Measurements from ENCODE around the gene R3HDM2.

R3HDM2 gene
- 4.5 to 25.4 (median 9.7) reads per million in 17 experiments for total RNA-seq

DNA sequence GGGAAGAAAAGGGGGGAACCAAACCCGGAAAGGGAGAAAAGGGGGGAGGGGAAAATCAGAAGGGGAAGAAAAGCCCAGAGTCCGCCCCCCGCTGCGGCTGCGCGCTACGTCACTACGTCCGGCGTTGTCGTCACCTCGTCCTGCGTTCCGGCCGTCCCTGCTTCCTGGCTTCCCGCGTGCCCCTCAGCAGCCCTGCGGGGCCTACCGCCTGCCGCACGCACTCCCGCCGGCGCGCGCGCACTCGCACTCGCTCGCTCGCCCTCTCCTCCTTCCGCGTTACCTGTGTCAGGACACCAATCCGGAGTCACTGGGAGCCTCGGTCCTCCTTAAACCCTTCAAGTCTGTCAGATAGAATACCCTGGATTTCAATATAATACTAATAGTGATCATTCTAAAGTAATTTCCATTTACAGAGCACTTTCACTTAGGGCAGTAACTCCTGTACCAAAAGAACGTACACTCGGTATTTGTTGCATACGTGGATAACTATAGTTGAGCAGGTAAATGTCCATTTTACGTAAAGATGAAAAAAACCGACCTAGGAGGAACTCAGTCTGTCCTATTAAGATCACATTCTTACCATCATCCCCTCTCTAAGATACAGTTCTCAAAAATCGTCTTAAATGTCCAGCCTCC is at the start of gene R3HDM2:
Gene R3HDM2, minus strand, starts transcription at position 113 of the 636 bp plus-strand sequence. CDS start 120,615 bp downstream, outside the sequence.
- DNase-seq = peak; percentile 97 to 98 (median 98)

DNA sequence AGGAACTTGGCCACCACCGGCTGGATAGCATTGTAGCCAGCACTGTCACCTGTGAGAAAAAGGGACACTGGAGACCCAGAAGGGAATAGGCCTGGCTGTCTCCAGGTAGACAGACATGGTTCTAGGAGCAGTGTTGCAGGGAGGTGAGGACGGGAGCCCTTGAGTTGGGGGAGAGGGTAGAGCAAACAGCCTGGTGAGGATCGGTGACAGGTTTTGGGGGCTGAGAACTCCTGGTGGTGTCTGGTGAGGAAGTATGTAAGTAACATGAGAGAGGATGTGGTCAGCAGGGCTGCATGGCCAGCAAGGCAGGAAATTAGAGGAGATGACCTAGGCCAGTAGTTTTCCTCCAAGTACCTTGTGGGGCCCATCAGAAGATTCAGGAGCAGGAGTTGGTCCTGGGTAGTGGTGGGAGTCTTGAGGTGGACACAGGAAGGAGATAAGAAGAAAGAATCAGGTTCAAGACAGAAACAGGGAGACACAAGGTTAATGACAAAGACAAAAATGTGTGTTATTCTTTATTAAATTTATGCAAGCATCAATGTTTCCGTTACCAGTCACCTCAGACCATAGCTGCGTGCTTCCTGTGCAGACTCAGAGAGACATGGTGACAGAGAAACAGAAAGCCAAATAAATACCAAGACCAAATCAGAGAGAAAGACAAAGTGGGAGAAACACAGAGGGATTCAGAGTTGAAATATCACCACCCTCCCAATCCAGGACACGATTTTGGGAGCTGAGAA is 48.7 kb upstream of the R3HDM2 start, which contains the start of gene ARHGAP9:
Gene ARHGAP9, minus strand, starts transcription at position 491 of the 740 bp plus-strand sequence. Its CDS starts 460 bp downstream, at position 31.
- peak in 3 of 4 experiments; percentile 51 to 57 (median 54) for DNase-seq

DNA sequence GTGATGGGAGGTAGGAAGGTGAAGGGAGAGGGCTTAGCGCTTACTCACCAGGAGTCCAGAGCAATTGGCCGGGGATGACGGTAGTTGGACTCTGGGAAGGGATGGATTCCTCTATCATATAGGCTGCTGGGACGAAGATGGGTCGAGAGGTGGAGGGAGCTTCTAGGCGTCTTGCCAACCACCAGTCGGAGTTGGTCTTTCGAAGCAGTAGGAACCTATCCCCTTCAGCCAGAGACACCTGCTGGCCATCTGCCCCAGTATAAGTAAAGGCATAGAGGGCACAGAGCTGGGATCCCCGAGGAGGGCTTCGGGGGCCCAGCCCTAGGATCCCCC is 48.2 kb upstream of the R3HDM2 start:
- no peak for DNase-seq

DNA sequence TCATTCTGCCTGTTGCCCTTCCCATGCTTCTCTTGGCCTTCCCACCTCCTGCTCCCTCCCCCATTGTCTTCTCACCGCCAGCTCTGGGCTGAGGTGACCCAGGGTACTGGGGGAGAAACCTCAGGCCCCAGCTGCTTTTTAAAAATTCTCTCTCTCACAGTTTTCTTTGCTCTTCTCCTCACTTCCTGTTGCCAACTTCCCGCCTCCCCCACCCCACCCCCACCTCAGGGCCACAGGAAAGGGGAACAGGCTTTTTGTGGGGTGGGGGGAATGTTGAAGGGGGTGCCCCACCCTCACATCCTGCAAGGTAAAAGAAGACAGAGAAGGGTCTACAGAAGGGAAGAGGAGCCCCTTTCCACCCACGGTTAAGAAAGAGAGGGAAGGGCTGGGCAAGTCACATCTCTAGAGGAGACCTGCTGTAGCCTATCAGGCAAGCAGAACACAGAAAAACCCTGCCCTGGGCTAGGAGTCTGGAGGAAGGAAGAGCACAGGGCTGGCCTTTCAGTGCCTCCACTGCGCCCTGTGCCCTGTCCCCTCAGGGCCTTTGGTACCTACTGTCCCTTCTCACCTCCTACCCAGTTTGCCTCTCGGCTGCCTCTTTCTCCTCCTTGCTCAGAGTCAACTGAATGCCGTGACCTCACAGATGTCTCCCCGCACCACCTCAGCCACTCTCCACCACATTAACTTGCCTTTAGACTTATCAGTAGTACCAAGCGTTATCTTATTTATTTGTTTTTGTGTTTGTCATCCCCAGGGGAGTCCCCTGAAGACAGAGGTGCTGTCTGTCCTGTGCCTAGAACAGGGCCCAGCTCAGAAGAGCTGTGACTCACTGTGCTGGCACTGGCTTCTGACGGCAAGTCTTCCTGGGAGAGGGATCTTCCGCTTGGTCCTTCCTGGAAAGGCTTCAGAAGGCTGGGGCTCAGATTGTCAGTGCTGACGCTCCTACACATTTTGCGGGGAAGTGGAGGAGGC is 47.2 kb upstream of the R3HDM2 start:
- DNase-seq = peak; percentile 76 to 88 (median 84)

DNA sequence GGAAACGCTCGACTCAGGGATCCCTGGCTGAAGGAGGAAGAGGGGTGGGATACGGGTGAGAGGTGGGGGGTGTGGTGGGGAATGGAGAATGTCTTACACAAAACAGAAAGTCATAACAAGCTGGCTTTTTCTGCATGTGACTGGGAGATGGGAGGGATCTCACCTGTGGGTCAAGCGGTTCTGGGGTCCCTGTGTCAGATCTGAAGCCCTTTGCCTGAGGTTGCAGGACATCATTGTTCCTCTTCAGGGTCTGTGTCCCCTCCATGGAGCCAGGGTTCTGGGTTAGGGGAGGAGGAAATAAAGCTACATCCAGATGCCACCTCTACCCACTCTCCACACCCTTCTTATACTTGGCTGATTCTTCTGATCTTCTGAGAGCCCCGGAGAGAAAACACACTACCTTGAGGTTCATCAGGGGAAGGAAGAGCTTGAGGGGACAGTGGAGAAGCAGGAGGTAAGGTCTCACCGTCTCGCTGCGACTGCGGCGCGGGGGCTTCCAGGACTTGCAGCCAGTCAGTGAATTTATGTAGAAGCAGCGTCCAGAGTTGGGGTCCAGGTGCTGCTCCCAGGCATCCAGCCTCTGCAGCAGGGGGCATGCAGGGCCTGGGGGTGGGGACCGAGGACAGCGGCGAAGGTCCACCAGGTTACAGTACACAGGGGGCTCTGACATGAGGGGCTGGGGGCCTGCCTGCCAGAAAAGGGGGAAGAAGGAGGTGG is 46.3 kb upstream of the R3HDM2 start:
- peak in 1 of 4 experiments; percentile 16 for DNase-seq

DNA sequence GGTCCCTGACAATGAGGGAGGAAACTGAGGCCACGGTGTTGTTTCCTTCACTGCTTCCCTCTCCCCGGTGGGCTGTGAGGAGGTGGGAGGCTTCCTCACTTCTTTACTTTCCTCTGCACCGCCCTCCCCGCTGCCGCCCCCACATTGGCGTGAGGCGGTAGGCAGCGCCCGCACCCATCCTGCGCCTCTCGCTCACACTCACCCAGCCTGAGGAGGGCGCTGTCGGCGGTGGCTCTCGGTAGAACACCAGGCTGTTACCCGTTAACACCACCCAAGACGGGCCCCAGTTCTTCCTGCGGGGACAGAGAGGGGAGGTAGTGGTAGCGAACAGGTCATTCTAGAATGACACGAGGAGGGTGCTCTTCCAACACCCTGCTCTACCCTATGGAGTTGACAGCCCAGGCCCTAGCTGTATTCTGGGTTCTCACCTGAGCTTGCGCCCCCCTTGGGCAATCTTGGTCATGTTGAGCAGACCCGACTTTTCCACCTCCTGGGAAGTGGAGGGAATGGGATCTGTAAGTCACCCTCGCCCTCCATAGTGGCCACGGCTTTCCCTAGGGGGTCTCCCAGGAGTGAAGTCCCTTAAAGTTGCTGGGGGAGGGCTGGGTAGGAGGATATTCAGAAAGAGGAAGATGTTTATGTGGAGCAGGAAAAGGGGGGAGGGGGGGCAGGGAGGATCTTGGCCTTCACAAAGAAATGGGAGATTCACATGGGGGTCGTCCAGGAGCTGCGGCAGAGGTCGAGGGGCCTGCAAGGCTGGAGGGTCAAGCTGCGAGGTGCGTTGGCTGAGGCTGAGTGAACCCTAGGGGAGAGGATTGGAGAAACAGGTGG is 45.5 kb upstream of the R3HDM2 start:
- peak; percentile 59 to 79 (median 68) for DNase-seq

DNA sequence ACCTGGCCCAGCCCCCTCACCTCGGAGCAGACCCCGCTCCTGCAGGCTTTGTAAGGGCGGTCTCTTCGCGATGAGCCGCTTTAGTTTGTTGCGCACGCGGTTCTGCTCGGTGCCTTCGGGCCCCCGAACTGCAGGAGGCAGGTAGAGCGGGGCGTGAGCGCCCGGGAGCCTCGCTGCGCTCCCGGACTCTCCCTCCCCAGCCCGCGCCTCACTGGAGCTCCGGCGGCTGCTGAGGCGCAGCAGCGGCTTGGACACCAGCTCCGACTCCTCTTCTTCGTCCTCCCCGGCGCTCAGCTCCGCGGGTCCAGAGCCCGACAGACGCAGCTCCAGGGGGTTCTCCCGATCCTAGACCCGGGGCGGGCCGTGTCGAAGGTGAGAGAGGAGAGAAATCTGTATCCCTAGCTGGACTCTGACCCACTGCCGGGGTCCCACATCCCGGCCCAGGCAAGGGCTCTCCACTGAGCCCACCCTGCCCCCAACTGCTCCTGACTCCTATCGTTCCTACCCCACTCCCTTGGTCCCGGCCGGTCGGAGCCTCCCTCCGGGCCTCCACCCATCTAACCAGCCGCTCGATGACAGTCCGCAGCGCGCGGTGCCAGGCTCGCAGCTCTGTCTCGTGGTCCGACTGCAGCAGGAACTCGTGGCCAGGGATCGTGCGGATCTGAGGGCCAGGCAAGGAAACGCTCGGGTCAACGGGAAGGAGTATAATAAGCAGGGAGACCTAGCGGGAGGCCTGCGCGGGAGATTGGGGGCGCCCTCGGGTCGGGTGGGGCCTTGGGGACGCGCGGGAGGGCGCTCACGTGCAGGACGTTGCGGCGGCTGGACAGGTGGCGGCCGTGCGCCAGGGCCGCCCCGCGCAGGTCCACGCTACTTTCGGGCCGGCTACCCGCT is 44.7 kb upstream of the R3HDM2 start:
- peak in 3 of 4 experiments; percentile 56 to 72 (median 63) for DNase-seq

DNA sequence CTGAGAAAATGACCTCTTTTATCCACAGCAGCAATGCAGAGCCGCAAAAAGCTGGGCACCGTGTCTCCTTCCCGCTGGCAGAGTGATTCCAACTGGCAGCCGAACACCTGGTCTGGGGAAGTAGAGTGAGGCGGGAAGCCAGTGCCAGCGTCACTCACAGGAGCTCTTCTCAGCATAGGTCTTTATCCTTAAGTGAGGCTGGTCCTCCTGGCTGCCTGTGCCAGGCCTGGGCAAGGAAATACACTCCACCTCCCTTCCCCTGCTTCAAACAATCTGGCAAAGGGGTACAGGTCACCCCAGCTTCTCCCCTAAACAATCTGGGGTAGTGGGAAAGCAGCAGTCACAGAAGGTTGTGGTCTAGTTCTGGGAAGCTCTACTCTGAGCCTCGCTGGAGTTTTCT is 44.0 kb upstream of the R3HDM2 start:
- DNase-seq = no peak

DNA sequence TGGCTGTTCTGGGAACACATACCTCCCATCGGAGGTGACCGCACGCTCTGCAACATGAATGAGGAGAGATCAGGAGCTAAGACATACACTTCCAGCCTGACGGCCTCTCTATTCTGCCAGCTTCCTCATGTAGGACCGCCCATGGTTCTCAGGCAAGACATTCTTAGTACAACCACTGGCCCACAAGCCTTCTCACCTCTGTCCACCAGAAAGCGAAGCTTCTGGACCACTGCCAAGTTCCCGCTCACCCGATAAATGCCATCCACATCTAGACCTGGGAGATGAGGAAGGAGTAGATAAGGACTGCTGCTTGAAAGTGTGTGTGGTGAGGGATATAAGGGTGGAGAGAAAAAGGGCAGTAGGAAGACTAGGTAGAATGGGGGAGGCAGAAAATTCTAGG is 43.6 kb upstream of the R3HDM2 start:
- DNase-seq = no peak

DNA sequence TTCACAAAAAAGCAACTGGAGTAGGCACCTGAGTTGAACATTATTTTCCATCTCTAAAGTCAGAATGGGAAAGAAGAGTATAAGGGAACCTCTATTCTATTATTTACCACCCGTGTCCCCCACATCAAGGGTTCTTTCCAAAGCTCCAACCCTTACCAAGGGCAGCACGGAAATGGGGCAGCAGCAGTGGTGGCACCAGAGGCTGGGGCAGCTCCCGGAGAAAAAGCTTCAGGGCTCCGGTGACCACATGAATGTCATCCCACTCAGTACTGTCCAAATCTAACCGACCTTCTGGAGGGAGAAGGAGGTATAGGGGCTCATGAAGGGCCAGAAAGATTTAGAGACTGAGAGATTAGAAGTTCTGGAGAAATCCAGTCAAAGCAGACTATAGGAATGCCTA is 43.0 kb upstream of the R3HDM2 start:
- no peak for DNase-seq

DNA sequence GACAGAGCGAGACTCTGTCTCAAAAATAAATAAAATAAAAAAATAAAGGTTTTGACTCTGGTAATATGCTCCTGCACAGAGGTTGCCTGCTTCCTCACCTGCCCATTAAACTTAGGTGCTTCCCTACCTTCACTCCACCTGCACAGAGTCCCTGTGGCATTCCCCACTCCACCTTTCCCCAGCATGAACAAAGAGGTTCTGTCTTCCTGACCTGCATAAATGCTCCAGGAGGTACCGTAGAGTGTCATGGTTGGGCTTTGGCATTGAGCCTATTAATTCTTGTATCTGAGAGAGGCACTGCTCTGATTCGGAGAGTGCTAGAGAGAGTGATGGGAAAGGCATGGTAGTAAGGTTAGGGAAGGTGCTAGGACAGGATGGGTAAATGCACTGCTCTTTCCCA is 42.5 kb upstream of the R3HDM2 start:
- no peak for DNase-seq

DNA sequence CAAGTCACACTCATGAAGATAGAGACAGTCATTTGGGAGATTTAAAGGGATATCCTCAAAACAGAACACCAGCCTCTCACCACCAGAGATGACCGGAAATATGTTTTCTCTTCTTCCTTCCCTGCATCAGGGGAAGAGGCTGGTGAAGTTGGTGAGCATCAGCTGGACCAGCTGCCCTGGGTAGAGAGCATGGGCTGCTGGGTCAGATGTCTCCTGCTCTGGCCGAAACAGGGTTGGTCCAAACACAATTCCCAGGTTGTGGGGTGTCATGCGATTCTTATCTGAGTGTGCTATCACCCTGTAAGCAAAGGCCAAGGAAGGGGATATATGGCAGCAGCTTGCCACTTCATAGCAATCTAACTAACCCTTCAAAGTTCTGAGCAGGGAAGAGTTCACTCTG is 41.5 kb upstream of the R3HDM2 start:
- DNase-seq = no peak

DNA sequence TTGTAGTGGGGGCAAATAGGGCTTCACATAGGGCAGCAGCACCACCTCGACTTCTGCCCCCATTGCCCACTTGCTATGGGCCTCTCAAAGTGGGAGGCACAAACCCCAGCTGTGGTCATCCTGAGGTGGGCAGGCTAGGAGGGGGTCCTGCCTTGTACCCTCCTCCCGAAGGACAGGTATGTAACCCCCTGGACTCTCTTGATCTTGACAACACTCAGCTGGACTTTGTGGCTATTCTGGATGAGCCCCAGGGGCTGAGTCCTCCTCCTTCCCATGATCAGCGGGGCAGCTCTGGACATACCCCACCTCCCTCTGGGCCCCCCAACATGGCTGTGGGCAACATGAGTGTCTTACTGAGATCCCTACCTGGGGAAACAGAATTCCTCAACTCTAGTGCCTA is 40.8 kb upstream of the R3HDM2 start:
- DNase-seq = no peak

DNA sequence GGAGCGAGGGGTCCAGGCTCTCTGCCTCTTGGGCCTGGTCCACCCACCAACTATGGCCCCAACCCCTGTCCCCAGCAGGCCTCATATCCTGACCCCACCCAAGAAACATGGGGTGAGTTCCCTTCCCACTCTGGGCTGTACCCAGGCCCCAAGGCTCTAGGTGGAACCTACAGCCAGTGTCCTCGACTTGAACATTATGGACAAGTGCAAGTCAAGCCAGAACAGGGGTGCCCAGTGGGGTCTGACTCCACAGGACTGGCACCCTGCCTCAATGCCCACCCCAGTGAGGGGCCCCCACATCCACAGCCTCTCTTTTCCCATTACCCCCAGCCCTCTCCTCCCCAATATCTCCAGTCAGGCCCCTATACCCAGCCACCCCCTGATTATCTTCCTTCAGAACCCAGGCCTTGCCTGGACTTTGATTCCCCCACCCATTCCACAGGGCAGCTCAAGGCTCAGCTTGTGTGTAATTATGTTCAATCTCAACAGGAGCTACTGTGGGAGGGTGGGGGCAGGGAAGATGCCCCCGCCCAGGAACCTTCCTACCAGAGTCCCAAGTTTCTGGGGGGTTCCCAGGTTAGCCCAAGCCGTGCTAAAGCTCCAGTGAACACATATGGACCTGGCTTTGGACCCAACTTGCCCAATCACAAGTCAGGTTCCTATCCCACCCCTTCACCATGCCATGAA is 40.3 kb upstream of the R3HDM2 start:
- DNase-seq = no peak

DNA sequence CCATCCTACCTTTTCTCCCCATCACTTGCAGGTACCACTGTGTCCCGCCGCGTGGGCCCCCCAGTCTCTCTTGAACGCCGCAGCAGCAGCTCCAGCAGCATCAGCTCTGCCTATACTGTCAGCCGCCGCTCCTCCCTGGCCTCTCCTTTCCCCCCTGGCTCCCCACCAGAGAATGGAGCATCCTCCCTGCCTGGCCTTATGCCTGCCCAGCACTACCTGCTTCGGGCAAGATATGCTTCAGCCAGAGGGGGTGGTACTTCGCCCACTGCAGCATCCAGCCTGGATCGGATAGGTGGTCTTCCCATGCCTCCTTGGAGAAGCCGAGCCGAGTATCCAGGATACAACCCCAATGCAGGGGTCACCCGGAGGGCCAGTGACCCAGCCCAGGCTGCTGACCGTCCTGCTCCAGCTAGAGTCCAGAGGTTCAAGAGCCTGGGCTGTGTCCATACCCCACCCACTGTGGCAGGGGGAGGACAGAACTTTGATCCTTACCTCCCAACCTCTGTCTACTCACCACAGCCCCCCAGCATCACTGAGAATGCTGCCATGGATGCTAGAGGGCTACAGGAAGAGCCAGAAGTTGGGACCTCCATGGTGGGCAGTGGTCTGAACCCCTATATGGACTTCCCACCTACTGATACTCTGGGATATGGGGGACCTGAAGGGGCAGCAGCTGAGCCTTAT is 39.6 kb upstream of the R3HDM2 start:
- no peak for DNase-seq

DNA sequence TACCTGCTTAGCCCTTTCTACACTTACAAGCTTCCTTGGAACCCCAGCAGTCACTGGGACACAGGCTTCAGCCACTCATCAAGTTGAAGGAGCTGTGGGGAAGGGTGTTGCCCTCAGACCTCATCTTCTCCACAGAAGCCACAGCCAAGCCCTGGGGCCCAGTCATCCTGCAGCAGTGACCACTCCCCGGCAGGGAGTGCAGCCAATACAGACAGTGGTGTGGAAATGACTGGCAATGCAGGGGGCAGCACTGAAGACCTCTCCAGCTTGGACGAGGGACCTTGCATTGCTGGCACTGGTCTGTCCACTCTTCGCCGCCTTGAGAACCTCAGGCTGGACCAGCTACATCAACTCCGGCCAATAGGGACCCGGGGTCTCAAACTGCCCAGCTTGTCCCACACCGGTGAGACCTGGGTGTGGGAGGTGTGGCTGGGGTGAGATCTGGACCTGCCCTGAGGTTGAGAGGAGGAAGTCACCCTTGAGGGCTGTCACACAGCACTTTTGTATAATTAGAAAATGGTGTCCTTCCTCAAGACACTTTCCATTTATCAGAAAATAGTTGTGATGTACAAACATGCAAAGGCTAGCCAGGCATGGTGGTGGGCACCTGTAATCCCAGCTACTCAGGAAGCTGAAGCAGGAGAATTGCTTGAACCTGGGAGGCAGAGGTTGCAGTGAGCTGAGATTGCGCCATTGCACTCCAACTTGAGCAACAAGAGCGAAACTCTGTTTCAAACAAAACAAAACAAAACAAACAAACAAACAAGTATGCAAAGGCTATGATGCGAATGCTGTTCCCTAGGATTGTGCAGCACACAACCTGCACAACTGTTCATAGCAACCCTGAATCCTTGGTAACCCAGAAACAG is 38.7 kb upstream of the R3HDM2 start:
- no peak for DNase-seq

DNA sequence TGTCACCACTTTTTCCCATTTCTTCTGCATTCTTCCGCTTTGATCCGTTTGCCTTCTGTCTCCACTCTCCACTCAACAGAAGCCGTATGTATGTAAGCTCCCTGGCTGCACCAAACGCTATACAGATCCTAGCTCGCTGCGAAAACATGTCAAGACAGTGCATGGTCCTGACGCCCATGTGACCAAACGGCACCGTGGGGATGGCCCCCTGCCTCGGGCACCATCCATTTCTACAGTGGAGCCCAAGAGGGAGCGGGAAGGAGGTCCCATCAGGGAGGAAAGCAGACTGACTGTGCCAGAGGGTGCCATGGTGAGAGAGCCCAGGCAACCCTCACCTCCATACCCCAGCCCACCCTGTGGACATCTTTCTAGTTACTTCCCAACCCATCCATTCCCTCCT is 37.1 kb upstream of the R3HDM2 start:
- no peak for DNase-seq
